ENCODE data around the gene NID2. TPM values are rescaled to one million over a fixed set of nuclear protein-coding genes. Genes with fewer than 3 reads are reported as not detected.

The NID2 gene
- total and polyA plus RNA-seq, 10 of the 15 experiments (the other 5 are each of a cell fraction or from before 2014, with no cell fraction given): 0.04 to 0.49 (median 0.23) TPM; not detected in 3

DNA sequence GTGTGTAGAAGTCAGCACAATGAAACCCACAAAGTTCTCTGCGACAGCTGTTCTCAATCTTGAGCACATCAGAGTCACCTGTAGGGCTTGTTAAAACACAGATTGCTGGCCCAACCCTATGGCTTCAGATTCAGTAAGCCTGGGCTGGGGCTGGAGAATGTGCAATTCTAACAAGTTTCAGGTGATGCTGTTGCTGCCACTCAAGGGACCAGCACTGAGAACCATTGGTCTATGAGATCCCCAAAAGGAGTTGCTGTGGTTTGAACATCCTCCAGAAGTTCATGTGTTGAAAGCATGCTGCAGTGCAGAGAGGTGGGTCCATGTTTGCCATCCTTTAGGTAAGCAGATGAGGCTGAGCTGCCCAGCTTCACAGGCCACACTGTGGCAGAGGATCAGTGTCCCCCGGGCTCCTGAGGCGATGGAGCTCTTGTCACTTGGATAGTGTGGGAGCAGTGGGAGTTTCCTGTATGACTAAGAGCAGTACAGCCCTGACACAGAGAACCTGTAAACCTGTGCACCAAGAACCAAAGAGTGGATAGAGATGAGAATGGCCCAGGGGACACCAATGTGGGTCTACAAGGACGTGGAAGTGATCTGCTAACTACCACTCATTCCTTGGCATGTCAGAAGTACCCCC, 87.5 kb downstream of the NID2 start:
- Histone ChIP-seq H3K27me3 (replicated peaks in 1 of 2; ENCODE audit: control insufficient read depth in 2 of 2, insufficient read depth in 2 of 2, low read length in 1 of 2) (no peaks in the 10 kb centered on the region), H2AFZ (ENCODE audit: control insufficient read depth, low read depth, low read length) (no peak overlapping the region), H3K36me3 (ENCODE audit: control insufficient read depth in 2 of 2, insufficient read depth in 2 of 2, low read length in 1 of 2) (no peaks in the 10 kb centered on the region), H3K9ac (ENCODE audit: control insufficient read depth, insufficient read depth, low read length) (no peak overlapping the region), H3K79me2 (ENCODE audit: control insufficient read depth, insufficient read depth, low read length) (no peaks in the 10 kb centered on the region), H4K20me1 (ENCODE audit: control insufficient read depth, insufficient read depth) (no peaks in the 10 kb centered on the region), H3K4me3 (no peak overlapping the region), H3K9me3 (replicated peaks; ENCODE audit: control insufficient read depth, insufficient read depth, low read length) (peaks cover 3% of the 10 kb centered on the region; the same call in 1 of the 3 replicates), H3K4me1 (ENCODE audit: control insufficient read depth, insufficient read depth, low read length) (peaks cover 3% of the 10 kb centered on the region), H3K27ac (ENCODE audit: control insufficient read depth, insufficient read depth) (no peak overlapping the region), H3K4me2 (ENCODE audit: control insufficient read depth, insufficient read depth) (no peak overlapping the region)
- ATAC-seq: peak; percentile 80
- no peak for DNase-seq (ENCODE audit: low read depth, low spot score)
- ChIA-PET RAD21 (ENCODE audit: unreplicated experiment) (interaction anchor here (0.8 to 1.2 kb wide), 2 partner anchors 153 to 154 kb away, joined by 3 to 4 read pairs; no protein-coding TSS in a partner anchor), POLR2A (no interaction called here), SMC1A (ENCODE audit: uncharacterized antibody, unreplicated experiment) (interaction anchor here (0.6 to 4.3 kb wide), 4 partner anchors 9 to 697 kb away, joined by 3 to 19 read pairs (median 5); no protein-coding TSS in a partner anchor), CTCF (interaction anchor here (0.9 to 7.3 kb wide), 7 partner anchors 8 to 699 kb away, joined by 3 to 67 read pairs (median 17); partner anchors contain the start of gene RTRAF)
- in situ Hi-C loops (cut with MboI) (no loop called here), intact Hi-C loops (cut with micrococcal nuclease; ENCODE audit: unreplicated experiment) (loop anchor here (10.0 kb wide), 1 partner anchor 327 kb away; the partner anchor contains the start of gene FRMD6)
- no peak for TF ChIP-seq ZBED1 (IDR thresholded peaks at IDR 0.05; ENCODE audit: borderline replicate concordance)
- TF ChIP-seq, protein P1, sequence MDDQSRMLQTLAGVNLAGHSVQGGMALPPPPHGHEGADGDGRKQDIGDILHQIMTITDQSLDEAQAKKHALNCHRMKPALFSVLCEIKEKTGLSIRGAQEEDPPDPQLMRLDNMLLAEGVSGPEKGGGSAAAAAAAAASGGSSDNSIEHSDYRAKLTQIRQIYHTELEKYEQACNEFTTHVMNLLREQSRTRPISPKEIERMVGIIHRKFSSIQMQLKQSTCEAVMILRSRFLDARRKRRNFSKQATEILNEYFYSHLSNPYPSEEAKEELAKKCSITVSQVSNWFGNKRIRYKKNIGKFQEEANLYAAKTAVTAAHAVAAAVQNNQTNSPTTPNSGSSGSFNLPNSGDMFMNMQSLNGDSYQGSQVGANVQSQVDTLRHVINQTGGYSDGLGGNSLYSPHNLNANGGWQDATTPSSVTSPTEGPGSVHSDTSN (IDR thresholded peaks at IDR 0.05; ENCODE audit: insufficient replicate concordance, low read depth, low read length): peak; percentile 70
- TF ChIP-seq EED (IDR thresholded peaks at IDR 0.05; ENCODE audit: low read depth): peak; percentile 61
- TF ChIP-seq, protein P2, sequence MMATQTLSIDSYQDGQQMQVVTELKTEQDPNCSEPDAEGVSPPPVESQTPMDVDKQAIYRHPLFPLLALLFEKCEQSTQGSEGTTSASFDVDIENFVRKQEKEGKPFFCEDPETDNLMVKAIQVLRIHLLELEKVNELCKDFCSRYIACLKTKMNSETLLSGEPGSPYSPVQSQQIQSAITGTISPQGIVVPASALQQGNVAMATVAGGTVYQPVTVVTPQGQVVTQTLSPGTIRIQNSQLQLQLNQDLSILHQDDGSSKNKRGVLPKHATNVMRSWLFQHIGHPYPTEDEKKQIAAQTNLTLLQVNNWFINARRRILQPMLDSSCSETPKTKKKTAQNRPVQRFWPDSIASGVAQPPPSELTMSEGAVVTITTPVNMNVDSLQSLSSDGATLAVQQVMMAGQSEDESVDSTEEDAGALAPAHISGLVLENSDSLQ (IDR thresholded peaks at IDR 0.05): peak; percentile 89
- TF ChIP-seq JUNB (IDR thresholded peaks at IDR 0.05): peak; percentile 32; the same call in 1 of the 2 replicates
- TF ChIP-seq, protein P3, sequence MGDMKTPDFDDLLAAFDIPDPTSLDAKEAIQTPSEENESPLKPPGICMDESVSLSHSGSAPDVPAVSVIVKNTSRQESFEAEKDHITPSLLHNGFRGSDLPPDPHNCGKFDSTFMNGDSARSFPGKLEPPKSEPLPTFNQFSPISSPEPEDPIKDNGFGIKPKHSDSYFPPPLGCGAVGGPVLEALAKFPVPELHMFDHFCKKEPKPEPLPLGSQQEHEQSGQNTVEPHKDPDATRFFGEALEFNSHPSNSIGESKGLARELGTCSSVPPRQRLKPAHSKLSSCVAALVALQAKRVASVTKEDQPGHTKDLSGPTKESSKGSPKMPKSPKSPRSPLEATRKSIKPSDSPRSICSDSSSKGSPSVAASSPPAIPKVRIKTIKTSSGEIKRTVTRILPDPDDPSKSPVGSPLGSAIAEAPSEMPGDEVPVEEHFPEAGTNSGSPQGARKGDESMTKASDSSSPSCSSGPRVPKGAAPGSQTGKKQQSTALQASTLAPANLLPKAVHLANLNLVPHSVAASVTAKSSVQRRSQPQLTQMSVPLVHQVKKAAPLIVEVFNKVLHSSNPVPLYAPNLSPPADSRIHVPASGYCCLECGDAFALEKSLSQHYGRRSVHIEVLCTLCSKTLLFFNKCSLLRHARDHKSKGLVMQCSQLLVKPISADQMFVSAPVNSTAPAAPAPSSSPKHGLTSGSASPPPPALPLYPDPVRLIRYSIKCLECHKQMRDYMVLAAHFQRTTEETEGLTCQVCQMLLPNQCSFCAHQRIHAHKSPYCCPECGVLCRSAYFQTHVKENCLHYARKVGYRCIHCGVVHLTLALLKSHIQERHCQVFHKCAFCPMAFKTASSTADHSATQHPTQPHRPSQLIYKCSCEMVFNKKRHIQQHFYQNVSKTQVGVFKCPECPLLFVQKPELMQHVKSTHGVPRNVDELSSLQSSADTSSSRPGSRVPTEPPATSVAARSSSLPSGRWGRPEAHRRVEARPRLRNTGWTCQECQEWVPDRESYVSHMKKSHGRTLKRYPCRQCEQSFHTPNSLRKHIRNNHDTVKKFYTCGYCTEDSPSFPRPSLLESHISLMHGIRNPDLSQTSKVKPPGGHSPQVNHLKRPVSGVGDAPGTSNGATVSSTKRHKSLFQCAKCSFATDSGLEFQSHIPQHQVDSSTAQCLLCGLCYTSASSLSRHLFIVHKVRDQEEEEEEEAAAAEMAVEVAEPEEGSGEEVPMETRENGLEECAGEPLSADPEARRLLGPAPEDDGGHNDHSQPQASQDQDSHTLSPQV (IDR thresholded peaks at IDR 0.05): no peak
- peak; percentile 25; the same call in 1 of the 2 replicates for TF ChIP-seq RUNX3 (IDR thresholded peaks at IDR 0.05; ENCODE audit: low read length)
- FAIRE-seq: no peak
- WGBS (ENCODE audit: insufficient coverage, insufficient replicate concordance, low lambda C conversion rate, missing lambda C conversion rate): 23% methylated on average over 4 of the region's 4 CpGs
- no TSS peak for BruUV-seq (replicated peaks)

All from GM12878 (cell line).